ENCODE measurements around the gene PPP6R2.
"Not testable (repeated sequence)": the region's sequence is repeated elsewhere in the genome, so short reads cannot be mapped to it uniquely, and the experiment has no call there.

Gene PPP6R2

DNA sequence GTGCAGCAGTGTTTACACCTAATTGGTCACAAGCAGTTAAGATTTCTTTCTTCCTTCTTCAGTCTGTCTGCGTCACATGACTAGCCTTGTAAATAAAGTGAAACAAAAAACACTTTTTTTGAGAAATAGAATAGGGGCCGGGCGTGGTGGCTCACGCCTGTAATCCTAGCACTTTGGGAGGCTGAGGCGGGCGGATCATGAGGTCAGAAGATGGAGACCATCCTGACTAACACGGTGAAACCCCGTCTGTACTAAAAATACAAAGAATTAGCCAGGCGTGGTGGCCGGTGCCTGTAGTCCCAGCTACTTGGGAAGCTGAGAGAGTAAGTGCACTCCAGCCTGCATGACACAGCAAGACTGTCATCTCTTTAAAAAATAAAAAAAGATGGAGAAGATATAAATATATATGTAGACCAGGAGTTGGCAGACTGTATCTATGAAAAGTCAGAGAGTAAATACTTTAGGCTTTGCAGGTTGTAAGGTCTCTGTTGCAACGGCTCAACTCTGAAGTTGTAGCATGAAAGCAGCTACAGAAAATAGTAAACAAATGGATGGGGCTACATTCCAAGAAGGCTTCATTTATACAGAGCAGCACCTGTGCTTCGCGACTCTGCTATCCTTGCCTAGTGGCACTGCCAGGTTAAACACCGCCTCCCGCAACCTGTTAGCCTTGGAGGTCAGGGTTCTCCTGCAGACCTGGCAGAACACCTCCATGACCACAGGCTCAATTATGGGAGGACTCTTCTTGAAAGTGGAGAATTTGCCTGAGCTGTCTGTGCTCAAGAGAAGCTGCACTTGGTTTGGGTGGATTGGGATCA, 55.9 kb downstream of the PPP6R2 start:
- peaks cover 21% of the 10 kb centered on the region for H3K36me3 ChIP-seq (ENCODE audit: control insufficient read depth, insufficient read depth, low read length, severe bottlenecking)
- H3K4me3 ChIP-seq (ENCODE audit: low read length): no peak overlapping the region
- peaks cover 17% of the 10 kb centered on the region for H3K4me1 ChIP-seq (ENCODE audit: control insufficient read depth, insufficient read depth, low read length)
- no peak for DNase-seq (ENCODE audit: low read depth)
- no peaks in the 10 kb centered on the region for H3K27me3 ChIP-seq (replicated peaks; ENCODE audit: control insufficient read depth, insufficient read depth, low read length)
- no peaks in the 10 kb centered on the region for H3K9me3 ChIP-seq (ENCODE audit: control insufficient read depth, low read length)
- H3K9ac ChIP-seq (ENCODE audit: low read length): no peak overlapping the region

DNA sequence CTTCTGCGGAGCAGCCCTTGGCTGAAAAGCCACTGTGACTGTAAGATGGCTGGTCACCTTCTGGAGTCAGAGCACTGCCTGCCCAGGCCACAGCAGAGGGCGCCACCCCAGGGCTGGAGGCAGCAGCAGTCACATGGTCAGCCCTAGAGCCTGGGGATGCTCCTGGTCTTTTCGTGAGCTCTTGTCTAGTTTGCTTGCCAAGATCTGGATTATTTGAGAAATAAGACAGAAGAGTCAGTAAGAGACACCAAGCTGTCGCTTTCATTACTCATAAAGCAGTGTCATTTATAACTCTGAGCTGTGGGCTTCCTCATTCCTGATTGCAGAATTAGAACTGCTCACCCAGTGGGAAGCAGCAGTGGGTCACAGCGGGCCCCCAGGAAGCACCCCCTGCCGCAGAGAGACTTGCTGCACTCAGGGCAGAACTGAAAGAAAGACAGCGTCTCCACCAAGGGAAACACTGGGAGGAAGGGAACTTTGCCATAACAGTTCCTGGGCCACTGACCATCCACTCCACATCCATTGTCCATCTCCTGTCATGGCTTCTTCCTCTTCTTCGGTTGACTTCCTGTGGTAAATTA, 56.7 kb downstream of the PPP6R2 start:
- Histone ChIP-seq H3K4me3 (ENCODE audit: low read length) (no peak overlapping the region), H3K4me1 (ENCODE audit: control insufficient read depth, insufficient read depth, low read length) (peaks cover 17% of the 10 kb centered on the region)

DNA sequence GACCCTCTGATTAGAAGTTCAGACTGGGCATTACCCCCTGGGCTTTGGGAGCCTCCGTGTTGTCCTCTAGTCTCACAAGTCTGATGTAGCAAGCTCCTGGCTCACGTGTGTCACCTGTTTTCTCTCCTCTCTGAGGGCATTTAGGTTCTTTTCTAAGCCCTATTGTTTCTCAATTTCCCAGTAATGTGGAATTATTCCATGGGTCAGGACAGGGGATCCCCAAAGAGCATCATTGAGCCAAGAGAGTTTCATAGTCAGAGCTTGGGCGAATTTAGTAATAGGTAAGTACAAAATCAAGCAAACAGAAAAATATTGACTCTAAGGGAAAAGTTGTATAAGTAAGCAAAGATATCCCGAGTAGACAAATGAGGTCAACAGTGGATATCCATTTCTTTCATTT, 57.3 kb downstream of the PPP6R2 start:
- H3K4me3 ChIP-seq (ENCODE audit: low read length): no peak overlapping the region
- H3K36me3 ChIP-seq (ENCODE audit: control insufficient read depth, insufficient read depth, low read length, severe bottlenecking): peaks cover 17% of the 10 kb centered on the region
- H3K9me3 ChIP-seq (ENCODE audit: control insufficient read depth, low read length): no peaks in the 10 kb centered on the region
- H3K4me1 ChIP-seq (ENCODE audit: control insufficient read depth, insufficient read depth, low read length): peaks cover 17% of the 10 kb centered on the region
- H3K9ac ChIP-seq (ENCODE audit: low read length): no peak overlapping the region
- no peaks in the 10 kb centered on the region for H3K27me3 ChIP-seq (replicated peaks; ENCODE audit: control insufficient read depth, insufficient read depth, low read length)
- DNase-seq (ENCODE audit: low read depth): no peak

More for the DNA sequence above, 56.7 kb downstream of the PPP6R2 start:
- H3K36me3 ChIP-seq (ENCODE audit: control insufficient read depth, insufficient read depth, low read length, severe bottlenecking): peaks cover 22% of the 10 kb centered on the region
- DNase-seq (ENCODE audit: low read depth): peak; percentile 23
- no peaks in the 10 kb centered on the region for H3K27me3 ChIP-seq (replicated peaks; ENCODE audit: control insufficient read depth, insufficient read depth, low read length)
- no peak overlapping the region for H3K9ac ChIP-seq (ENCODE audit: low read length)
- no peaks in the 10 kb centered on the region for H3K9me3 ChIP-seq (ENCODE audit: control insufficient read depth, low read length)

- no peaks in the 10 kb centered on the region for H3K9me3 ChIP-seq (ENCODE audit: control insufficient read depth, low read length)
- no peak overlapping the region for H3K4me3 ChIP-seq (ENCODE audit: low read length)
- no peak for DNase-seq (ENCODE audit: low read depth)
- H3K4me1 ChIP-seq (ENCODE audit: control insufficient read depth, insufficient read depth, low read length): peaks cover 17% of the 10 kb centered on the region
- H3K9ac ChIP-seq (ENCODE audit: low read length): no peak overlapping the region
- H3K27me3 ChIP-seq (replicated peaks; ENCODE audit: control insufficient read depth, insufficient read depth, low read length): no peaks in the 10 kb centered on the region
- H3K36me3 ChIP-seq (ENCODE audit: control insufficient read depth, insufficient read depth, low read length, severe bottlenecking): peaks cover 16% of the 10 kb centered on the region
Measured at GRCh38 chr22:50400931-50401330, 57.8 kb downstream of the PPP6R2 start.

- no peaks in the 10 kb centered on the region for H3K27me3 ChIP-seq (replicated peaks; ENCODE audit: control insufficient read depth, insufficient read depth, low read length)
- peaks cover 17% of the 10 kb centered on the region for H3K4me1 ChIP-seq (ENCODE audit: control insufficient read depth, insufficient read depth, low read length)
- peaks cover 16% of the 10 kb centered on the region for H3K36me3 ChIP-seq (ENCODE audit: control insufficient read depth, insufficient read depth, low read length, severe bottlenecking)
- no peak overlapping the region for H3K4me3 ChIP-seq (ENCODE audit: low read length)
- DNase-seq (ENCODE audit: low read depth): no peak
- no peaks in the 10 kb centered on the region for H3K9me3 ChIP-seq (ENCODE audit: control insufficient read depth, low read length)
- no peak overlapping the region for H3K9ac ChIP-seq (ENCODE audit: low read length)
Measured at GRCh38 chr22:50401907-50402306, 58.8 kb downstream of the PPP6R2 start.

GRCh38 chr22:50403701-50404101, 60.6 kb downstream of the PPP6R2 start:
- Histone ChIP-seq H3K4me3 (ENCODE audit: low read length) (no peak overlapping the region), H3K4me1 (ENCODE audit: control insufficient read depth, insufficient read depth, low read length) (peaks cover 17% of the 10 kb centered on the region), H3K27me3 (replicated peaks; ENCODE audit: control insufficient read depth, insufficient read depth, low read length) (no peaks in the 10 kb centered on the region), H3K9ac (ENCODE audit: low read length) (no peak overlapping the region), H3K36me3 (ENCODE audit: control insufficient read depth, insufficient read depth, low read length, severe bottlenecking) (peaks cover 28% of the 10 kb centered on the region), H3K9me3 (ENCODE audit: control insufficient read depth, low read length) (no peaks in the 10 kb centered on the region)
- no peak for DNase-seq (ENCODE audit: low read depth)

- Histone ChIP-seq H3K4me1 (ENCODE audit: control insufficient read depth, insufficient read depth, low read length) (peaks cover 8% of the 10 kb centered on the region), H3K4me3 (ENCODE audit: low read length) (no peak overlapping the region), H3K27me3 (replicated peaks; ENCODE audit: control insufficient read depth, insufficient read depth, low read length) (no peaks in the 10 kb centered on the region), H3K9me3 (ENCODE audit: control insufficient read depth, low read length) (no peaks in the 10 kb centered on the region), H3K36me3 (ENCODE audit: control insufficient read depth, insufficient read depth, low read length, severe bottlenecking) (peaks cover 33% of the 10 kb centered on the region), H3K9ac (ENCODE audit: low read length) (no peak overlapping the region)
- no peak for DNase-seq (ENCODE audit: low read depth)
Measured at GRCh38 chr22:50406416-50407170, 63.5 kb downstream of the PPP6R2 start.

DNA sequence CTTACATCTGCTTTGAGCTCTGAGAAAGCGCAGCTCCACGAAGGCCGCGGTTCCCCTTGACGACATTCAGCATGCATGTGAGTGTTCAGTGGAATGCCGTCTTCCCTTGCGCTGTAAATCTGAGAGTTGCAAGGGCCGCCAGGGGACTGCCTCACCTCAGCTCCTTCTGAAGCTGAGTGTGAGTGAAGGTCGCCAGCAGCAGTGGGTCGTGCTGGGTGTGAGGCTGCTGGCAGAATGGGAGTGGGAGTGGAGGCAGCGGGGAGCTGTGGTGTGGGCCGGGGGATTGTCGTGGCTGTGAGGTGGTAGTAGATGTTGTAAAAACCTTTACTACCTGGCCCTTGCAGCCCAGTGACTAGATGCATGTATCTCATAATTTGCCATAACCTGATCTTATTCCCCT, 65.2 kb downstream of the PPP6R2 start:
- H3K27me3 ChIP-seq (replicated peaks; ENCODE audit: control insufficient read depth, insufficient read depth, low read length): no peaks in the 10 kb centered on the region
- peaks cover 12% of the 10 kb centered on the region for H3K4me1 ChIP-seq (ENCODE audit: control insufficient read depth, insufficient read depth, low read length)
- no peak overlapping the region for H3K4me3 ChIP-seq (ENCODE audit: low read length)
- peaks cover 36% of the 10 kb centered on the region for H3K36me3 ChIP-seq (ENCODE audit: control insufficient read depth, insufficient read depth, low read length, severe bottlenecking)
- H3K9me3 ChIP-seq (ENCODE audit: control insufficient read depth, low read length): no peaks in the 10 kb centered on the region
- no peak for DNase-seq (ENCODE audit: low read depth)
- H3K9ac ChIP-seq (ENCODE audit: low read length): no peak overlapping the region

DNA sequence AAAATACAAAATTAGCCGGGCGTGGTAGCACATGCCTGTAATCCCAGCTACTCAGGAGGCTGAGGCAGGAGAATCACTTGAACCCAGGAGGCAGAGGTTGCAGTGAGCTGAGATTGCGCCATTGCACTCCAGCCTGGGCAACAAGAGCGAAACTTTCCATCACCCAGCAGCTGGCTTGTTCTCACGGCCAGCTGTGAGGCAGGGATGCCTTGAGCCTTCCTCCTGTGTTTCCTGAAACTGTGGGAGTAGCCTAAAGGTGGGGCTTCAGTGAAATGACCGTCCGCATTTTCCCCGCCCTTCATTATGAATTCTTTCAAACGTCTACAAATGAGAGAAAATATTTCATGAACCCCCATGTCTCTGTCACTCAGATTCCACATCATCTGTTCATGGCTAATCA, 65.8 kb downstream of the PPP6R2 start:
- not testable (repeated sequence) for H3K4me3 ChIP-seq (ENCODE audit: low read length); H3K9ac ChIP-seq (ENCODE audit: low read length); DNase-seq (ENCODE audit: low read depth); H3K27me3 ChIP-seq (replicated peaks; ENCODE audit: control insufficient read depth, insufficient read depth, low read length); H3K9me3 ChIP-seq (ENCODE audit: control insufficient read depth, low read length); H3K4me1 ChIP-seq (ENCODE audit: control insufficient read depth, insufficient read depth, low read length)
- peaks cover 39% of the 10 kb centered on the region for H3K36me3 ChIP-seq (ENCODE audit: control insufficient read depth, insufficient read depth, low read length, severe bottlenecking)

DNA sequence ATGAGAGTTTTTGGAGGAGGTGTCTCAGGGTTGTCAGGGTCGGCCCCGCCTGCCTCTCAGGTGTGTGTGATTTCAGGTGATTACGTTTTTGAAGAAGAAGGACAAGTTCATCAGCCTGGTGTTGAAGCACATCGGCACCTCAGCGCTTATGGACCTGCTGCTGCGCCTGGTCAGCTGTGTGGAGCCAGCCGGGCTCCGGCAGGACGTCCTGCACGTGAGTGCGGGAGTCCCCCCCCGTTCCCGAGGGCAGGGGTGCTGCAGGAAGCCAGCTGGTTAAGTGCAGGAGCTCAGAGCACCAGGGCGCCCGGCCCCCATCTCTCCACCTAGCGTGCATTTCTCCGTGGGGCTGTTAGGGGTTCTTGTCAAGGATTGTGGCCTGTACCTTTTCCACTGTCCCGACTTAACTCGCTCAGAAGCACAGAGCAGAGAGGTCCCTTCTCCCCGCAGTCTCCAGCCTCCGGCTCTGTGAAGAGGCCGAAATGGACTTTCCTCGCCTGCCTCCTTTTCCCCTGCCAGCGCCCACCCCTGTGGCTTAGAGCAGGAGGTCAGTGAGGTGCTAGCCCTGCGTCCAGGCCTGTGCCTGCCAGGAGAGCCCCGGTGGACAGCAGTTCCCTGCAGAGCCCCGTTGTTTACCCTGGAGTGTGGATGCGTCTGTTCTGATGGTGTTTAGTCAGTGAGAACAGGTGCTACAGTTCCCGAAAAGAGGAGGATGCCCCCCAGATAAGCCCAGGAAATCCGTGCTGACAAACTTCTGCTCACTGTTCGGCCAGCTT, 71.5 kb downstream of the PPP6R2 start:
- peaks cover 16% of the 10 kb centered on the region for H3K4me1 ChIP-seq (ENCODE audit: control insufficient read depth, insufficient read depth, low read length)
- no peak overlapping the region for H3K4me3 ChIP-seq (ENCODE audit: low read length)
- H3K9ac ChIP-seq (ENCODE audit: low read length): no peak overlapping the region
- peaks cover 64% of the 10 kb centered on the region for H3K36me3 ChIP-seq (ENCODE audit: control insufficient read depth, insufficient read depth, low read length, severe bottlenecking)
- DNase-seq (ENCODE audit: low read depth): no peak
- H3K27me3 ChIP-seq (replicated peaks; ENCODE audit: control insufficient read depth, insufficient read depth, low read length): no peaks in the 10 kb centered on the region
- no peaks in the 10 kb centered on the region for H3K9me3 ChIP-seq (ENCODE audit: control insufficient read depth, low read length)

DNA sequence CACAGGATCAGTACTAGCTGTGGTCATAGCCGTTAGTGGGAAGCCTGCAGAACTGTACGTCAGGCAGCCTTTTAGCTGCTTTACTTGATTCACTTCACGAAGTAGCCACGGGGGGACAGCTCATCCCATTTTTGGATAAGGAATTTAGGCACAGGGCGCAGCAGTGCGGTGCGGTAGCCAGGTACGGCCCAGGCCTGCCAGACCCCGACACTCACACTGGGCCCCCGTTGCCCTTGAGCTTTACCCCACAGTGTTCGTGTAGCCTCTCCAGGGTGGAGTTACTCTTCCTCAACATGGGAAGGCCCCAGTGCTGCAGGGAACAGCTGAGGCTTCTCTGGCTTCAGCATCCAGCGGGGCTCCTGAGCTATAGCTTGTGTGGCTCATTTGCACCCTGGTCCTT, 72.3 kb downstream of the PPP6R2 start:
- no peak overlapping the region for H3K9ac ChIP-seq (ENCODE audit: low read length)
- H3K27me3 ChIP-seq (replicated peaks; ENCODE audit: control insufficient read depth, insufficient read depth, low read length): no peaks in the 10 kb centered on the region
- no peak for DNase-seq (ENCODE audit: low read depth)
- H3K36me3 ChIP-seq (ENCODE audit: control insufficient read depth, insufficient read depth, low read length, severe bottlenecking): peaks cover 67% of the 10 kb centered on the region
- H3K4me1 ChIP-seq (ENCODE audit: control insufficient read depth, insufficient read depth, low read length): peaks cover 16% of the 10 kb centered on the region
- no peaks in the 10 kb centered on the region for H3K9me3 ChIP-seq (ENCODE audit: control insufficient read depth, low read length)
- no peak overlapping the region for H3K4me3 ChIP-seq (ENCODE audit: low read length)

Data from adipocyte (in vitro differentiated cells).